ENCODE measurements around the gene LAMB2.

Gene LAMB2

GRCh38 chr3:49092938-49093852, 39.7 kb downstream of the LAMB2 start:
- Mint-ChIP-seq H3K27ac (peak overlapping the region; percentile 98), H3K4me1 (ENCODE audit: low read depth) (peaks cover 42% of the 10 kb centered on the region), H3K36me3 (ENCODE audit: low read depth) (peaks cover 72% of the 10 kb centered on the region), H3K9me3 (no peaks in the 10 kb centered on the region), H3K27me3 (no peaks in the 10 kb centered on the region), H3K4me3 (peak overlapping the region; percentile 93)
- peak; percentile 89 for DNase-seq

GRCh38 chr3:49081429-49081828, 51.4 kb downstream of the LAMB2 start:
- no peak for DNase-seq
- Mint-ChIP-seq H3K36me3 (ENCODE audit: low read depth) (peaks cover 65% of the 10 kb centered on the region), H3K4me3 (no peak overlapping the region), H3K4me1 (ENCODE audit: low read depth) (peaks cover 19% of the 10 kb centered on the region), H3K27ac (no peak overlapping the region), H3K9me3 (no peaks in the 10 kb centered on the region), H3K27me3 (no peaks in the 10 kb centered on the region)

- H3K4me3 Mint-ChIP-seq, result no peak overlapping the region
- H3K4me1 Mint-ChIP-seq (ENCODE audit: low read depth), result peaks cover 19% of the 10 kb centered on the region
- H3K9me3 Mint-ChIP-seq, result no peaks in the 10 kb centered on the region
- H3K36me3 Mint-ChIP-seq (ENCODE audit: low read depth), result peaks cover 68% of the 10 kb centered on the region
- DNase-seq, result no peak
- no peak overlapping the region for H3K27ac Mint-ChIP-seq
- no peaks in the 10 kb centered on the region for H3K27me3 Mint-ChIP-seq
Observed at GRCh38 chr3:49079270-49079669, 53.6 kb downstream of the LAMB2 start.

GRCh38 chr3:49076646-49077045, 56.2 kb downstream of the LAMB2 start:
- Mint-ChIP-seq H3K4me1 (ENCODE audit: low read depth) (peaks cover 16% of the 10 kb centered on the region), H3K36me3 (ENCODE audit: low read depth) (peaks cover 82% of the 10 kb centered on the region), H3K27ac (peak overlapping the region; percentile 44), H3K4me3 (no peak overlapping the region), H3K27me3 (no peaks in the 10 kb centered on the region), H3K9me3 (no peaks in the 10 kb centered on the region)
- DNase-seq, result no peak

- no peaks in the 10 kb centered on the region for H3K27me3 Mint-ChIP-seq
- H3K4me1 Mint-ChIP-seq (ENCODE audit: low read depth), result peaks cover 11% of the 10 kb centered on the region
- no peaks in the 10 kb centered on the region for H3K9me3 Mint-ChIP-seq
- peaks cover 84% of the 10 kb centered on the region for H3K36me3 Mint-ChIP-seq (ENCODE audit: low read depth)
- H3K27ac Mint-ChIP-seq, result no peak overlapping the region
- no peak overlapping the region for H3K4me3 Mint-ChIP-seq
- no peak for DNase-seq
Observed at GRCh38 chr3:49076116-49076515, 56.7 kb downstream of the LAMB2 start.
